H1 (cell line): Measurements from ENCODE around the gene HIVEP3. TPM values are rescaled to one million over a fixed set of nuclear protein-coding genes. Genes with fewer than 3 reads are reported as not detected.

ENCODE experiments used
- BCL11A ChIP-seq, 2 experiments: IDR thresholded peaks; one replicate each; pipeline ENCODE4 v1.6.1; 2011; ENCODE audit warnings: low read depth in 2 of 2, low read length in 2 of 2, mild to moderate bottlenecking in 2 of 2
- CBX8 ChIP-seq: fragments of 300-800, 300-1000 bp; sonication (generic); IDR thresholded peaks from 2 replicates; pipeline ENCODE4 v1.7.1; 2016; ENCODE audit warnings: low read depth, low read length, borderline replicate concordance
- CEBPB ChIP-seq: IDR thresholded peaks from 2 replicates; pipeline ENCODE4 v1.6.1; 2012; ENCODE audit warnings: low read depth, low read length
- GABPA ChIP-seq: IDR thresholded peaks from 2 replicates; pipeline ENCODE4 v1.6.1; 2011; ENCODE audit warnings: mild to moderate bottlenecking, low read length, moderate library complexity, borderline replicate concordance; ENCODE audit not compliant: insufficient read depth
- HDAC6 ChIP-seq: IDR thresholded peaks from one replicate; pipeline ENCODE4 v1.7.1; 2012; ENCODE audit warnings: low read depth, mild to moderate bottlenecking, inconsistent platforms, low read length, moderate library complexity
- SAP30 ChIP-seq: fragments of 300-600 bp; sonication (generic); IDR thresholded peaks from 2 replicates; pipeline ENCODE4 v1.7.1; 2012; ENCODE audit warnings: low read length, moderate library complexity, mild to moderate bottlenecking, inconsistent platforms; ENCODE audit not compliant: insufficient read depth, insufficient replicate concordance
- TAF1 ChIP-seq: IDR thresholded peaks from 2 replicates; pipeline ENCODE4 v1.6.1; 2011; ENCODE audit warnings: mild to moderate bottlenecking, low read depth, low read length
- polyA plus RNA-seq, 7 experiments: library from polyadenylated mRNA; depleted of rRNA in 3 of 7; stranded (reverse) in 5 of 7; unstranded in 2 of 7; fragments of >200 nt in 5 of 7; fragments of 200-250 nt in 2 of 7; gene quantifications; 1 replicate in 5 of 7; 2 replicates in 1 of 7; 4 replicates in 1 of 7; pipeline versions ENCODE4 v1.2.1 to v1.2.3, GENCODE V29; 2011 to 2013; ENCODE audit warnings: missing spikeins in 2 of 7, mixed read lengths in 2 of 7
- total RNA-seq: library from RNA; stranded (reverse); fragmentation: NEBNext Ultra II Directional; extraction: Animal tissue kit (Norgen Biotek cat#: 25700); gene quantifications from 2 replicates; pipeline ENCODE4 v1.2.1, GENCODE V29; 2021
- TF ChIP-seq, protein P1 (sequence below): fragments of 300-600 bp; sonication (generic); IDR thresholded peaks from 2 replicates; pipeline ENCODE4 v1.7.1; 2012; ENCODE audit warnings: low read length, moderate library complexity, mild to moderate bottlenecking, inconsistent platforms; ENCODE audit not compliant: insufficient replicate concordance

The HIVEP3 gene
- total and polyA plus RNA-seq, 2 of the 8 experiments (the other 6 are each of a cell fraction or from before 2014, with no cell fraction given): 0.24 to 0.69 TPM

DNA sequence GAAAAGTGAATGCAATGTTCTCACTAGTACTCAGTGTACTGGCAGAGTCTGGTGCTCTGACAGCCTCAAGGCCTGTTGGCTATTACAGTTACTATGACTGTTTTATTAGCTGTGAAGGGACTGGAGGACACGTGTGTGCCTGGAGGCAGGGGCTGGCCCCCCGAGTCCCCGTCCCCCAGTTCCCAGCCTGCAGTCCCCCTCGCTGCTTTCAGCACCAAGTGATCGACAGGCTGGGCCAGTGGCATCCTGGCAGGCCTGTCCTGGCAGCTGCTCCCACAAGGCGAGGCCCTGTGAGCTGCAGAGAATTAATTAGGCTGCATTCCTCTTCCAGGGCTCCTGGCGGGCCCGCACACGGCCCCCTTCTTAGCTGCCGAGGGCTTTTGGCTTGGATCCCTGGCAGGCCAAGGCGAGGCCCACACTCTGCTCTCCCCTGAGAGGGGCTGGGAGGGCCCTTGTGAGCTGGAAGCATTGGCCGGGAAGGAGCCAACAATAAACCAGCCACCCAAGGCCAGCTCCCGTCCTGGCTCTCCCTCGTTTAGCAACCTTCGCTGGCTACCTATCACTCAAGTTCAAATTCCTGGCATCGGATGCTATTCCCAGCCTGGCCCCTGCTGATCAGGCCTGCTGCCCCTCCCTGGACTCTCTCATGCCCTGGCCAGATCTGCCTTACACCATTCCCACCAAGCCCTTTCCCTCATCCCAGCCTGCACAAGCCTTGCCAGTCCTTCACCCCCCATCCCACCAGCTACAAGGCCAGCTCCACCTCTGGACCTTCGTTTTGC, 444.0 kb downstream of the HIVEP3 start (continued):
- TF ChIP-seq, protein P1, sequence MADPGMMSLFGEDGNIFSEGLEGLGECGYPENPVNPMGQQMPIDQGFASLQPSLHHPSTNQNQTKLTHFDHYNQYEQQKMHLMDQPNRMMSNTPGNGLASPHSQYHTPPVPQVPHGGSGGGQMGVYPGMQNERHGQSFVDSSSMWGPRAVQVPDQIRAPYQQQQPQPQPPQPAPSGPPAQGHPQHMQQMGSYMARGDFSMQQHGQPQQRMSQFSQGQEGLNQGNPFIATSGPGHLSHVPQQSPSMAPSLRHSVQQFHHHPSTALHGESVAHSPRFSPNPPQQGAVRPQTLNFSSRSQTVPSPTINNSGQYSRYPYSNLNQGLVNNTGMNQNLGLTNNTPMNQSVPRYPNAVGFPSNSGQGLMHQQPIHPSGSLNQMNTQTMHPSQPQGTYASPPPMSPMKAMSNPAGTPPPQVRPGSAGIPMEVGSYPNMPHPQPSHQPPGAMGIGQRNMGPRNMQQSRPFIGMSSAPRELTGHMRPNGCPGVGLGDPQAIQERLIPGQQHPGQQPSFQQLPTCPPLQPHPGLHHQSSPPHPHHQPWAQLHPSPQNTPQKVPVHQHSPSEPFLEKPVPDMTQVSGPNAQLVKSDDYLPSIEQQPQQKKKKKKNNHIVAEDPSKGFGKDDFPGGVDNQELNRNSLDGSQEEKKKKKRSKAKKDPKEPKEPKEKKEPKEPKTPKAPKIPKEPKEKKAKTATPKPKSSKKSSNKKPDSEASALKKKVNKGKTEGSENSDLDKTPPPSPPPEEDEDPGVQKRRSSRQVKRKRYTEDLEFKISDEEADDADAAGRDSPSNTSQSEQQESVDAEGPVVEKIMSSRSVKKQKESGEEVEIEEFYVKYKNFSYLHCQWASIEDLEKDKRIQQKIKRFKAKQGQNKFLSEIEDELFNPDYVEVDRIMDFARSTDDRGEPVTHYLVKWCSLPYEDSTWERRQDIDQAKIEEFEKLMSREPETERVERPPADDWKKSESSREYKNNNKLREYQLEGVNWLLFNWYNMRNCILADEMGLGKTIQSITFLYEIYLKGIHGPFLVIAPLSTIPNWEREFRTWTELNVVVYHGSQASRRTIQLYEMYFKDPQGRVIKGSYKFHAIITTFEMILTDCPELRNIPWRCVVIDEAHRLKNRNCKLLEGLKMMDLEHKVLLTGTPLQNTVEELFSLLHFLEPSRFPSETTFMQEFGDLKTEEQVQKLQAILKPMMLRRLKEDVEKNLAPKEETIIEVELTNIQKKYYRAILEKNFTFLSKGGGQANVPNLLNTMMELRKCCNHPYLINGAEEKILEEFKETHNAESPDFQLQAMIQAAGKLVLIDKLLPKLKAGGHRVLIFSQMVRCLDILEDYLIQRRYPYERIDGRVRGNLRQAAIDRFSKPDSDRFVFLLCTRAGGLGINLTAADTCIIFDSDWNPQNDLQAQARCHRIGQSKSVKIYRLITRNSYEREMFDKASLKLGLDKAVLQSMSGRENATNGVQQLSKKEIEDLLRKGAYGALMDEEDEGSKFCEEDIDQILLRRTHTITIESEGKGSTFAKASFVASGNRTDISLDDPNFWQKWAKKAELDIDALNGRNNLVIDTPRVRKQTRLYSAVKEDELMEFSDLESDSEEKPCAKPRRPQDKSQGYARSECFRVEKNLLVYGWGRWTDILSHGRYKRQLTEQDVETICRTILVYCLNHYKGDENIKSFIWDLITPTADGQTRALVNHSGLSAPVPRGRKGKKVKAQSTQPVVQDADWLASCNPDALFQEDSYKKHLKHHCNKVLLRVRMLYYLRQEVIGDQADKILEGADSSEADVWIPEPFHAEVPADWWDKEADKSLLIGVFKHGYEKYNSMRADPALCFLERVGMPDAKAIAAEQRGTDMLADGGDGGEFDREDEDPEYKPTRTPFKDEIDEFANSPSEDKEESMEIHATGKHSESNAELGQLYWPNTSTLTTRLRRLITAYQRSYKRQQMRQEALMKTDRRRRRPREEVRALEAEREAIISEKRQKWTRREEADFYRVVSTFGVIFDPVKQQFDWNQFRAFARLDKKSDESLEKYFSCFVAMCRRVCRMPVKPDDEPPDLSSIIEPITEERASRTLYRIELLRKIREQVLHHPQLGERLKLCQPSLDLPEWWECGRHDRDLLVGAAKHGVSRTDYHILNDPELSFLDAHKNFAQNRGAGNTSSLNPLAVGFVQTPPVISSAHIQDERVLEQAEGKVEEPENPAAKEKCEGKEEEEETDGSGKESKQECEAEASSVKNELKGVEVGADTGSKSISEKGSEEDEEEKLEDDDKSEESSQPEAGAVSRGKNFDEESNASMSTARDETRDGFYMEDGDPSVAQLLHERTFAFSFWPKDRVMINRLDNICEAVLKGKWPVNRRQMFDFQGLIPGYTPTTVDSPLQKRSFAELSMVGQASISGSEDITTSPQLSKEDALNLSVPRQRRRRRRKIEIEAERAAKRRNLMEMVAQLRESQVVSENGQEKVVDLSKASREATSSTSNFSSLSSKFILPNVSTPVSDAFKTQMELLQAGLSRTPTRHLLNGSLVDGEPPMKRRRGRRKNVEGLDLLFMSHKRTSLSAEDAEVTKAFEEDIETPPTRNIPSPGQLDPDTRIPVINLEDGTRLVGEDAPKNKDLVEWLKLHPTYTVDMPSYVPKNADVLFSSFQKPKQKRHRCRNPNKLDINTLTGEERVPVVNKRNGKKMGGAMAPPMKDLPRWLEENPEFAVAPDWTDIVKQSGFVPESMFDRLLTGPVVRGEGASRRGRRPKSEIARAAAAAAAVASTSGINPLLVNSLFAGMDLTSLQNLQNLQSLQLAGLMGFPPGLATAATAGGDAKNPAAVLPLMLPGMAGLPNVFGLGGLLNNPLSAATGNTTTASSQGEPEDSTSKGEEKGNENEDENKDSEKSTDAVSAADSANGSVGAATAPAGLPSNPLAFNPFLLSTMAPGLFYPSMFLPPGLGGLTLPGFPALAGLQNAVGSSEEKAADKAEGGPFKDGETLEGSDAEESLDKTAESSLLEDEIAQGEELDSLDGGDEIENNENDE: no peak
- TF ChIP-seq CEBPB: no peak
- no peak for TF ChIP-seq BCL11A (IDR thresholded peaks at IDR 0.05; ENCODE audit: low read depth in 2 of 2, low read length in 2 of 2)
- no peak for TF ChIP-seq HDAC6
- TF ChIP-seq SAP30: no peak
- TF ChIP-seq GABPA: no peak
- TF ChIP-seq TAF1: no peak
- no peak for TF ChIP-seq CBX8
